A549 treated with CORT108297 at 1 μM for 4 hours (cell line): ENCODE results near the gene ATP2C2. TPM values are rescaled to one million over a fixed set of nuclear protein-coding genes. Genes with fewer than 3 reads are reported as not detected.

Source experiments
- total RNA-seq: library from RNA; stranded (reverse); fragments of 200-300 nt; extraction: Qiagen RNA extraction; gene quantifications from 5 replicates; pipeline ENCODE4 v1.2.3, GENCODE V29; 2022

ATP2C2 gene, protein sequence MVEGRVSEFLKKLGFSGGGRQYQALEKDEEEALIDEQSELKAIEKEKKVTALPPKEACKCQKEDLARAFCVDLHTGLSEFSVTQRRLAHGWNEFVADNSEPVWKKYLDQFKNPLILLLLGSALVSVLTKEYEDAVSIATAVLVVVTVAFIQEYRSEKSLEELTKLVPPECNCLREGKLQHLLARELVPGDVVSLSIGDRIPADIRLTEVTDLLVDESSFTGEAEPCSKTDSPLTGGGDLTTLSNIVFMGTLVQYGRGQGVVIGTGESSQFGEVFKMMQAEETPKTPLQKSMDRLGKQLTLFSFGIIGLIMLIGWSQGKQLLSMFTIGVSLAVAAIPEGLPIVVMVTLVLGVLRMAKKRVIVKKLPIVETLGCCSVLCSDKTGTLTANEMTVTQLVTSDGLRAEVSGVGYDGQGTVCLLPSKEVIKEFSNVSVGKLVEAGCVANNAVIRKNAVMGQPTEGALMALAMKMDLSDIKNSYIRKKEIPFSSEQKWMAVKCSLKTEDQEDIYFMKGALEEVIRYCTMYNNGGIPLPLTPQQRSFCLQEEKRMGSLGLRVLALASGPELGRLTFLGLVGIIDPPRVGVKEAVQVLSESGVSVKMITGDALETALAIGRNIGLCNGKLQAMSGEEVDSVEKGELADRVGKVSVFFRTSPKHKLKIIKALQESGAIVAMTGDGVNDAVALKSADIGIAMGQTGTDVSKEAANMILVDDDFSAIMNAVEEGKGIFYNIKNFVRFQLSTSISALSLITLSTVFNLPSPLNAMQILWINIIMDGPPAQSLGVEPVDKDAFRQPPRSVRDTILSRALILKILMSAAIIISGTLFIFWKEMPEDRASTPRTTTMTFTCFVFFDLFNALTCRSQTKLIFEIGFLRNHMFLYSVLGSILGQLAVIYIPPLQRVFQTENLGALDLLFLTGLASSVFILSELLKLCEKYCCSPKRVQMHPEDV
- total RNA-seq = 0.04 to 0.10 TPM (median 0.07 TPM) in 4 of 5 replicates, not detected in the other

GRCh38 chr16:84368308-84368996 is at the start of gene ATP2C2:
Gene ATP2C2 (plus strand): TSS chr16:84368538. CDS start chr16:84368616, 78 bp downstream.

DNA sequence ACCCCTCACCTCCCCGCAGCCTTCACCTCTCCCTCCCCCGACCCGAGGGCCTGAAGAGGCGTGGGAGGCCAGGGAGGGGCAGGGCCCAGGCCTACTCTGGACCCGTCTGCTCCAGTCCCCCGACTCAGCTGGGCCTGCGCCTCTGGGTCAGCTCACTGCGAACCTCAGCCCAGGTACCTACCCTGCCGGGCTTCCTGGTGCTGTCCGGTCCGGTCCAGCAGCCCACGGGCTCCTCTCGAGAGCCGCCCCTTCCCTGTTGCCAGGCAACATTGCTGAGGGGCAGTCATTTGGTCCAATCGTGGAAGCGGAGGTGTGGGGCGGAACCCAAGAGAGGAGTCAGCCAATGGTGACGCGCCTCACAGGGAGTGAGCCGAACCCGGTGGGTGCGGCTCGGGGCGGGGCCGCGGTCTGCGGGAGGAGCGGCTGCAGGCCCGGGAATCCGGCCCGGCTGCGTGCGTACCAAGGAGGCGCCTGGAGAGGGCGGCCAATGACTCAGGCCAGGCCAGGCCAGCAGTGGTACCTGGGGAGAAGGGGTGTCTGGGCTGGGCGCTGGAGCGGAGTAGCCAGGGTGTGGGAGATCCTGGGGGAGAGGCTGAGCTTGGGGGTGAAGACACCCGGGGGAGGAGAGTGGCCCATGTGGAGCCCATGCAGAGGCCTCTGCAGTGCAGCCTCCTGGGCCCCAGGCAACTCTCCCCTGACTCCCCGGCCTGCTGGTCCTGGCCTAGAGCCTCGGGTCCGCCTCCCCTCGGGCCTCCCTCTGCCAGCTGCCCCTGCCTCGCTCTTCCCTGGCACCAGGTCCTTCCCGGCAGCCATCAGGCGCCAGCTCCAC is 136.3 kb downstream of the ATP2C2 start, which contains the start of gene MEAK7:
TSS of gene MEAK7 (minus strand) at position 240 of the 829 bp plus-strand sequence. CDS start 6,573 bp downstream, outside the sequence.

Other genes with a start within 250 kb of the ATP2C2 start
- 18.1 to 19.6 TPM (median 19.4 TPM) in 5 replicates for gene HSDL1, start 223.4 kb upstream of the ATP2C2 start, total RNA-seq
- gene DNAAF1, start 223.2 kb upstream of the ATP2C2 start, total RNA-seq = 0.14 to 0.60 TPM (median 0.20 TPM) in 5 replicates
- 22.8 to 36.8 TPM (median 32.7 TPM) in 5 replicates for gene TAF1C, start 181.5 kb upstream of the ATP2C2 start, total RNA-seq
- gene ADAD2, start 177.4 kb upstream of the ATP2C2 start, total RNA-seq = 0.05 to 0.08 TPM (median 0.07 TPM) in 3 of 5 replicates, not detected in the others
- gene KCNG4, start 128.5 kb upstream of the ATP2C2 start, total RNA-seq = not detected in 5 replicates
- 0.07 TPM in 1 of 5 replicates, not detected in the others for gene WFDC1, start 73.7 kb upstream of the ATP2C2 start, total RNA-seq
- 43.1 to 62.5 TPM (median 54.6 TPM) in 5 replicates for gene MEAK7, start 136.1 kb downstream of the ATP2C2 start, total RNA-seq
- 437 to 593 TPM (median 533 TPM) in 5 replicates for gene COTL1, start 249.5 kb downstream of the ATP2C2 start, total RNA-seq